Fibroblast of peridontal ligament (primary cell): Measurements from ENCODE around the gene RBM6.
A peak's percentile ranks its signal among the peaks of the same experiment; 100 is the strongest.
"Not testable (repeated sequence)": the region's sequence is repeated elsewhere in the genome, so short reads cannot be mapped to it uniquely, and the experiment has no call there.

Experiments
- DNase-seq: peaks from one replicate; pipeline ENCODE4 v3.0.0-alpha.2; 2010; ENCODE audit errors: extremely low read depth

Gene RBM6

GRCh38 chr3:49939858-49940666 lies at the start of gene RBM6:
Gene RBM6, plus strand, starts transcription at chr3:49940150. Its CDS starts 22,492 bp downstream, at chr3:49962642.
- DNase-seq: peak; percentile 95

- DNase-seq: no peak
Measured at GRCh38 chr3:49895791-49896190, 44.2 kb upstream of the RBM6 start.

- DNase-seq: no peak
Measured at GRCh38 chr3:49896345-49896744, 43.6 kb upstream of the RBM6 start.

- no peak for DNase-seq
Measured at GRCh38 chr3:49898991-49899390, 41.0 kb upstream of the RBM6 start.

- DNase-seq: no peak
Measured at GRCh38 chr3:49899815-49900214, 40.1 kb upstream of the RBM6 start.

GRCh38 chr3:49900491-49901153 lies 39.3 kb upstream of the RBM6 start:
- peak; percentile 22 for DNase-seq

- peak; percentile 45 for DNase-seq
Measured at GRCh38 chr3:49901366-49902339, 38.3 kb upstream of the RBM6 start.

GRCh38 chr3:49902511-49903345 lies 37.2 kb upstream of the RBM6 start:
- no peak for DNase-seq

- DNase-seq: no peak
Measured at GRCh38 chr3:49903451-49904424, 36.2 kb upstream of the RBM6 start, which contains the start of gene MST1R. Gene MST1R, minus strand, starts transcription at chr3:49903873. Its CDS starts 264 bp downstream, at chr3:49903609.

- not testable (repeated sequence) for DNase-seq
Measured at GRCh38 chr3:49904448-49904847, 35.5 kb upstream of the RBM6 start.

GRCh38 chr3:49906073-49906743 lies 33.7 kb upstream of the RBM6 start:
- DNase-seq: peak; percentile 40

GRCh38 chr3:49908373-49909199 lies 31.4 kb upstream of the RBM6 start:
- DNase-seq: no peak

GRCh38 chr3:49910409-49911123 lies 29.4 kb upstream of the RBM6 start:
- DNase-seq: no peak

- no peak for DNase-seq
Measured at GRCh38 chr3:49911124-49911420, 28.9 kb upstream of the RBM6 start.

GRCh38 chr3:49911611-49912010 lies 28.3 kb upstream of the RBM6 start:
- no peak for DNase-seq

- no peak for DNase-seq
Measured at GRCh38 chr3:49912881-49913281, 27.1 kb upstream of the RBM6 start.

- DNase-seq: no peak
Measured at GRCh38 chr3:49914906-49915305, 25.0 kb upstream of the RBM6 start.

- DNase-seq: peak; percentile 62
Measured at GRCh38 chr3:49916686-49917085, 23.3 kb upstream of the RBM6 start.
